Epithelial cell of proximal tubule (primary cell): ENCODE measurements around the gene ZNF777. TPM values are rescaled to one million over a fixed set of nuclear protein-coding genes. Genes with fewer than 3 reads are reported as not detected.
"Not testable (repeated sequence)": the region's sequence is repeated elsewhere in the genome, so short reads cannot be mapped to it uniquely, and the experiment has no call there.

Experiments
- DNase-seq: peaks from one replicate; pipeline ENCODE4 v3.0.0-alpha.2; 2011; ENCODE audit warnings: low read depth
- H3K4me3 ChIP-seq: 2 replicates; pipeline ENCODE4 v1.5.1; 2011; ENCODE audit warnings: low read depth, mild to moderate bottlenecking, low read length
- total RNA-seq: library from RNA; depleted of rRNA; stranded (reverse); fragments of >200 nt; gene quantifications from 2 replicates; pipeline ENCODE4 v1.2.3, GENCODE V29; 2015
- TF ChIP-seq, protein P1 (sequence below): conservative IDR thresholded peaks from 2 replicates; pipeline ENCODE4 v1.5.1; 2012; ENCODE audit warnings: low read depth, mild to moderate bottlenecking, low read length

Gene ZNF777
- total RNA-seq, 1 donor from 2014 or later, result 9.1 TPM

DNA sequence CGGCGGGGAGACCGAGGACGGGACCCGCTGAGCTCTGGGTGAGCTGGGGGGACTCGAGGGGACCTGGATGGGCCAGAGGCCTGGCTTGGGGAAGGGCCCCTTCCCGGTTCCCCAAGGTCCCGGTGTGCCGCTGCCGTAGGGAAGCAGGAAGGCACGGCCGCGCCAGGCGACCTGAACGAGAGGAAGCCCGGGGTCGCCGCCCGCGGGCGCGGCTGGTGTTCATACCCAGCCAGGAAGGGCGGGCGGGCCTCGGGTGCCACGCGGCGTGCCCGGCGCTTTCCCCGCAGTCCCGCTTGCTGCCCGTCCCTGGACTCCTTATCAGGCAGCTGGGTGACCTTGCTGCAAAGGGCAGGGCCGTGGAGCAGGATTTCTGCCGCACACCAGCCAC is 38.0 kb downstream of the ZNF777 start:
- TF ChIP-seq, protein P1, sequence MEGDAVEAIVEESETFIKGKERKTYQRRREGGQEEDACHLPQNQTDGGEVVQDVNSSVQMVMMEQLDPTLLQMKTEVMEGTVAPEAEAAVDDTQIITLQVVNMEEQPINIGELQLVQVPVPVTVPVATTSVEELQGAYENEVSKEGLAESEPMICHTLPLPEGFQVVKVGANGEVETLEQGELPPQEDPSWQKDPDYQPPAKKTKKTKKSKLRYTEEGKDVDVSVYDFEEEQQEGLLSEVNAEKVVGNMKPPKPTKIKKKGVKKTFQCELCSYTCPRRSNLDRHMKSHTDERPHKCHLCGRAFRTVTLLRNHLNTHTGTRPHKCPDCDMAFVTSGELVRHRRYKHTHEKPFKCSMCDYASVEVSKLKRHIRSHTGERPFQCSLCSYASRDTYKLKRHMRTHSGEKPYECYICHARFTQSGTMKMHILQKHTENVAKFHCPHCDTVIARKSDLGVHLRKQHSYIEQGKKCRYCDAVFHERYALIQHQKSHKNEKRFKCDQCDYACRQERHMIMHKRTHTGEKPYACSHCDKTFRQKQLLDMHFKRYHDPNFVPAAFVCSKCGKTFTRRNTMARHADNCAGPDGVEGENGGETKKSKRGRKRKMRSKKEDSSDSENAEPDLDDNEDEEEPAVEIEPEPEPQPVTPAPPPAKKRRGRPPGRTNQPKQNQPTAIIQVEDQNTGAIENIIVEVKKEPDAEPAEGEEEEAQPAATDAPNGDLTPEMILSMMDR, result no peak
- H3K4me3 ChIP-seq, result peak overlapping the region; percentile 37
- no peak for DNase-seq

DNA sequence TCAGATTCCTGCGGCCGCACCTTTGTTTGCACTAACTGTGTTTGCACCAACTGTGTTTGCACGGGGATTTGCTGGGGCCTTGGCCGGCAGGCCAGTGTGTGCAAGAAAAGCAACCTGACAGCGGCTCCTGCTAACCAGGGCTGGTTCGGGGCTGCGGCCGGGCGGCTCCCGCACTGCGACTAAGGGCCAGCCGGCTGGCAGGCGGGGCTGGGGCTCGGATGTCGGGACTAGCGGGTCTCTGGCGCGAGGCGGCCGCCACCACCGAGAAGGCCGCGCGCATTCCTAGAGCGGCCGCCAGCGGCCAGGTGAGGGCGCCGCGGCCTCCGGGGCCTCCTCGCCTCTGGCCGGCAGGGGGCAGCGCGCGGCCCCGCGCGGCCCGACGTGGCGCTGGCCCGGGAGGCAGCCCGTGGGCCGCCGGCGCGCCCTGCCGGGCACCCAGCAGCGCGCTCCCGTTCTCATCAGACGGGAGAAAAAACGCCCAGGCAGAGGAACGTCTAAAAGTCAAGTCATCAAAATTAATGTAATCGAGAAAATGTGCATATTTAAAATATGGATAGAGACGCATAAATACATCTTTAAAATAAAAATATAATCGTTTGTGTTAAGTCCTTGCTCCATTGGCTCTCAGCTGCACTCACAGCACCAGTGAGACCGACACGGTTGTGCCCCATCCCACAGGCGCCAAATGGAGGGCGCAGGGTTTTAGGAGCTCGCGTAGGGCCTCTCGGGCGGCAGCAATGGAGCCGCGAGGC is 38.5 kb downstream of the ZNF777 start:
- TF ChIP-seq, protein P1, result no peak
- DNase-seq, result no peak
- peak overlapping the region; percentile 66 for H3K4me3 ChIP-seq

DNA sequence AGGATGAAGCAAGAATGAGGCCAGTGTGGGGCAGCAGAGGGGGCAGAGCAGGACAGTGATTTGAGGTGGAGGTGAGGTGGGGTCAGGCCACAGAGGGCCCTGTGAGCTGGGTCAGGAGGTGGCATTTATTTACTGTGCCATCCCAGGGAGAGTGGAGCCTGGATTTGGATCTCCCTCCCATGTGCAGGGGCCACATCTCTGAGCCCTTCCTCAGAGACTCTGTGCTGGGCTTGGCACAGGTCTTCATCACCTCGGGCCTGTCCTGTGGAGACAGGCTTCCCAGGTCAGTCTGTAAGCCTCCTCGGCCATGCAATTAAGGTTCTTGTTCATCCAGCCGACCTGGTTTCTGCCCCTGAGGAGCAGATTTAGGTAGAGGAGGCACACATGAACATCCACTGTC is 40.9 kb downstream of the ZNF777 start:
- DNase-seq, result no peak
- H3K4me3 ChIP-seq, result no peak overlapping the region
- TF ChIP-seq, protein P1, result no peak

DNA sequence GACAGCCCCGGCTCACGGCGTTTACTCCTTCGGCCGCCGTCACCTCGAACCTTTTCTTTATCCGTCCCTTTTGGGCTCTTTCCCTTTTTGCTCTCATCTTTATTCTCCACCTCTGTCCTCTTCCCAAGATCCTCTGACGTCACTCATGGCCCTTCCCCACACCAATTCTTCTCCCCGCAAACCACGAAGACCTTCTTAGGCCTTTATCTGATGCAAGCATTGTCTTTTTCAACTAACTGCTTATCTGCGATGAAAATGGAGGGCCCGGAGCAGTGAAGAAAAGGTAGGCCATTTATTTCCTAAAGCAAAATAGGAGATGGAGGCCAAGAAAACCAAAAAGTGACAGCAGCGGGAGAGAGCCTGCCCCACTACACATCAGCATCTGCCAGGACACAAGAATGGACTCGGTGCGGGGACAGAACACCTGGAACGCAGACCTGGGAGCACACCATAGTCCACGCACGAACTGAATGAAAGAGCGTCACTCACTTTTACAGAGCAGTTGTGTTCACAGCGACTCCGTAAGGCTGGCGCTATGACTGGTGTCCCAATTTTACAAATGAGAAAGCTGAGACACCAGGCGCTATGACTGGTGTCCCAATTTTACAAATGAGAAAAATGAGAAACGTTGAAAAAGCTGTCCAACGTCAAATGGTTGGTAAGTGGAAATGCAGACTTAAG is 45.3 kb downstream of the ZNF777 start:
- DNase-seq, result no peak
- TF ChIP-seq, protein P1, result no peak
- peak overlapping the region; percentile 42 for H3K4me3 ChIP-seq

DNA sequence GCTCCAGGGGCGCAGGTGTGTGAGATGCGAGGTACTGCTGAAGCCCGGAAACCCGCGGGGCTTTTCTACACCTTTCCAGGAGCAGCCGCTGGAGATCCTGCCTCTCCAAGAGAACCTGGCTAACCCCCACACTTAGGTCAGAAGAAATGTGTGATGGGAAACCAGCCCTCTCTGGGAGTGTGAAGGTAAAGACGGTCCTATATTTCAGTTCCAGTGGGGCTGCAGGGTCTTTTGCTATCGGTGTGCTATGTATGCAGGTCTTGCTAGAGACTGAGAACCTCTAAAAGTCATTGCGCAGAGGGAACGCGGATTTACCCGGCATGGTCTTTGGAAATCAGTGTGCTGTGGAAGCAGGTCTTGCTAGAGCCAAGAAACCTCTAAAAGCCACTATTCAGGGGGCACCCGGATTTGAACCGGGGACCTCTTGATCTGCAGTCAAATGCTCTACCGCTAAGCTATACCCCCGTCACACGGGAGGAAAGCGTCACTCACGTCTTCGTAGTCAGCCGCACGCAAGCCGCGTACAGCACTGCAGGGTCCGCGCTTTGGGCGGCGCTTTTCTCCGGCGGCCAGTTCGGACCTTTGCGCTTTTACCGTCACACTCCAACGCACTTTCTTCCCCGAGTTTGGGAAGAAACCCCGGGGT is 46.0 kb downstream of the ZNF777 start:
- H3K4me3 ChIP-seq, result peak overlapping the region; percentile 42
- peak; percentile 57 for DNase-seq

DNA sequence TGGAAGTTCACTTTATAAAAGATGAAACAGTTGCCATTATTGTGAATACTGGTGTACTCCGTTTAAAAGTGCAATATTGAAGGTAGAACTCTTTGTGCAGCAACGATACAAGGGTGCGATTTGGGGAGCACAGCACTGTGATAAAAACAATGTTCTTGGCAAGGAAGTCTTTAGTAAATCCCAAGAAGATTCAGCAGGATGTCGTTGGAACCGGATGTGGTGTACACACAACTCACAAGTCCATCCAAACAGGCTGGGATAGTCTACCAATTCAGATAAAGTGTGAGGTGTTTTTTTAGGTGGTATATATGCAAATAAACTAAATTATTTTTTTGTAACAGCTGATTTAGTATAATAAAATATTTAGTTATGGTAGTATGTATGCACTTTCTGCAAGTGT is 46.7 kb downstream of the ZNF777 start:
- no peak overlapping the region for H3K4me3 ChIP-seq
- TF ChIP-seq, protein P1, result no peak
- no peak for DNase-seq

More for the DNA sequence above, 46.0 kb downstream of the ZNF777 start:
- TF ChIP-seq, protein P1, result no peak

DNA sequence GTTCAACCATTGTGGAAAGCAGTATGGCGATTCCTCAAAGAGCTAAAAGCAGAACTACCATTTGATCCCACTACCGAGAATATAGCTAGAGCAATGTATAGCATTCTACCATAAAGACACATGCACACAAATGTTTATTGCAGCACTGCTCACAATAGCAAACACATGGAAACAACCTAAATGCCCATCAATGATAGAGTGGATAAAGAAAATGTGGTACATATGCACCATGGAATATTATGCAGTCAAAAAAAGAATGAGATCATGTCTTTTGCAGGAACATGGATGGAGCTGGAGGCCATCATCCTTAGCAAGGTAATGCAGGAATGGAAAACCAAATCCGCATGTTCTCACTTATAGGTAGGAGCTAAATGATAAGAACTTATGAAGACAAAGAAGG is 47.8 kb downstream of the ZNF777 start:
- DNase-seq, H3K4me3 ChIP-seq: not testable (repeated sequence)
